Hematopoietic multipotent progenitor cell (in vitro differentiated cells): Measurements from ENCODE around the gene AGAP6. TPM values are rescaled to one million over a fixed set of nuclear protein-coding genes. Genes with fewer than 3 reads are reported as not detected.
"Not testable (repeated sequence)": the region's sequence is repeated elsewhere in the genome, so short reads cannot be mapped to it uniquely, and the experiment has no call there.

Source experiments
- DNase-seq, 3 donors: peaks; one replicate each; pipeline ENCODE4 v3.0.0-alpha.2; 2011 to 2015; ENCODE audit warnings: low read depth in 2 of 3, low spot score in 2 of 3
- small RNA-seq: library from RNA; depleted of rRNA; stranded (forward); fragments of <200 nt; gene quantifications from one replicate; pipeline ENCODE3, GENCODE V24; 2012
- total RNA-seq: library from RNA; depleted of rRNA; stranded (reverse); fragments of >200 nt; gene quantifications from one replicate; pipeline ENCODE4 v1.2.3, GENCODE V29; 2012

AGAP6 gene
- total RNA-seq, 1 donor = 4.6 TPM

- DNase-seq = not testable (repeated sequence)
Observed at GRCh38 chr10:50024716-50025383, 36.6 kb downstream of the AGAP6 start.

- DNase-seq = no peak
Observed at GRCh38 chr10:50025627-50026026, 37.4 kb downstream of the AGAP6 start.

DNA sequence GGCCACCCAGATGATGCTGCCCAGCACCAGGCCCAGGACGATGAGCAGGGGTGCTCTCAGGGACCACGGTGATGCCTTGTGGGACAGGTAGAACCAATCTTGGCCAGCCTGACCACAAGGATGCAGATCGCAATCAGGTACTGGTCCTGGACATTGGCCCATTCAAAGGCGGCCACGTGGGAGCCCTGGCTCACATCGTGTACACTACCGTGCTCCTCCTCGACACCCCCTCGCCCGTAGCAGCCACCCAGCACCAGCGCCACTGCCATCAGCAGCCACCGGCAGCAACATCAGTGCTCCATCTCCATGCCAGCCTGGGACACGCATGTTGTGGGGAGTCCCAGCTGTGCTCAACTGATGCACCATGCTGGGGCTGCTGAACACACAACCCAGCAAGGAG, 39.0 kb downstream of the AGAP6 start:
- DNase-seq = no peak

- no peak for DNase-seq
Observed at GRCh38 chr10:50033481-50033880, 45.3 kb downstream of the AGAP6 start.

DNA sequence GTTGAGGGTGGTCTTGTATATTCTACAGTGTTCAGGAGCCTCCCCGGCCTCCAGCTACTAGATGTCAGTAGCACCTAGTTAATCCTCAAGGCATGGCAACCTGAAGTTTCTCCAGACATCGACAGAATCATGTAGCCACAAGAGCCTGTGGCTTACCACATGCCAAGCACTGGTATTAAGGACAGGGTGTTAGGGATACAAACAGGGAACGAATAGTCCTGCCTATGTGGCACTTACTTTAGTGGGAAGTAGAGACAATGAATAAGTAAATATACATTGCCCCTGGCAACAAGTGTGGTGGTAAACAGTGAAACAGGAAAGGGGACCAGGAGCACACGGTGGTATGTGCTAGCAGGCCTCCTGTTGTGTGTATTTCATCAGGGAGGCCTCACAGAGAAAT, 47.1 kb downstream of the AGAP6 start:
- DNase-seq = peak in 2 of 3 donors; percentile 6 to 23

GRCh38 chr10:50044941-50045664, 56.9 kb downstream of the AGAP6 start:
- DNase-seq = no peak

- not testable (repeated sequence) for DNase-seq
Observed at GRCh38 chr10:50046457-50046856, 58.3 kb downstream of the AGAP6 start.

- not testable (repeated sequence) for DNase-seq
Observed at GRCh38 chr10:50047594-50047993, 59.4 kb downstream of the AGAP6 start.

DNA sequence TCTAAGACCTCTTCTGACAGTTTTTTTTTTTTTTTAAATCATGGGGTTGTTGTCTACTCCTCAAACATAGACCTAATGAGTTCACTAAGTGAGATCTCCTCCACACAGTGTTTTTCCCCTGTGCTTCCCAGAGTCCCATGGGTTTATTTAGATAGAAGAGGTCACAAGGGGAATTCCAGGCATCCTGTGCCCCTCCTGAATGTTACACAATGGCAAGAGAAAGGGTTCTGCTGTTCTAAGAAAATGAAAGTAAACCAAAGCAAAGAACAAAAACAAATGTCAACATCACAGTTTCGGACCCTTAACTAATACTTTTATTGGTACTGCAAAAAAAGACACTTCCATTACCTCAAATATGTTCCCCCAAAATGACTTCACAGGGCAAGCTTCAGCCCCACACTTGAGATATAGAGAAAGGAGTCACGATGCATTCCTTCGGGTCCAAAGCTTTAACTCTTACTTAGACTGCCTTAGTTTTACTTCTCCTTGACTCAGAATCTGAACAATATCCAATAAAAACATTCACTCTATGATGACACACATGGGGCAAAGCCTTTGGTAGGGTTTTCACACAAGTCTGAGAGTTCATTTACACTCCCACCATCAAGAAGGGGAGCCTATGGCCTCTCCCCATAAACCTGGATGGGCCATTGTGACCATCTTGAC, 63.9 kb downstream of the AGAP6 start:
- not testable (repeated sequence) for DNase-seq

DNA sequence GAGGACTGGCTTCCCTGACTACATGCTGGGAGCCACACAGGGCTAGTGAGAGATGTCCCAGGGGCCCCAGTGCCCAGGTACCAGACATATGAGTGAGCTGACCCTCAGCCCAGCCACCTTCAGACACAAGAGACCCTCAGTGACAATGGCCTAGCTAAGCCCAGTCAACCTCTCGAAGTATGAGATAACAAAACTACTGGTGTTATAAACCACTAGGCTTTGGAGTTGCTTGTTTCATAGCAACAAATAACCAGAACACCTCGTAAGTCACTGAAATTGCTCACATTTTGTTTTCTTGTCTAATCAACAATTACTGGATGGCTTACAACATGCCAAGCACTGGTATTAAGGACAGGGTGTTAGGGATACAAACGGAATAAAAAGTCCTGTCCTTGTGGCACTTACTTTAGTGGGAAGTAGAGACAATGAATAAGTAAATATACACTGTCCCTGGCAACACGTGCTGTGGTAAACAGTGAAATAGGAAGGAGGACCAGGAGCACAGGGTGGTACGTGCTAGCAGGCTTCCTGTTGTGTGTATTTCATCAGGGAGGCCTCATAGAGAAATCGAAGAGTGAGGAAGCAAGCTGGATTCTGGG, 64.7 kb downstream of the AGAP6 start:
- DNase-seq = not testable (repeated sequence)

- DNase-seq = not testable (repeated sequence)
Observed at GRCh38 chr10:50055494-50056292, 67.5 kb downstream of the AGAP6 start.

DNA sequence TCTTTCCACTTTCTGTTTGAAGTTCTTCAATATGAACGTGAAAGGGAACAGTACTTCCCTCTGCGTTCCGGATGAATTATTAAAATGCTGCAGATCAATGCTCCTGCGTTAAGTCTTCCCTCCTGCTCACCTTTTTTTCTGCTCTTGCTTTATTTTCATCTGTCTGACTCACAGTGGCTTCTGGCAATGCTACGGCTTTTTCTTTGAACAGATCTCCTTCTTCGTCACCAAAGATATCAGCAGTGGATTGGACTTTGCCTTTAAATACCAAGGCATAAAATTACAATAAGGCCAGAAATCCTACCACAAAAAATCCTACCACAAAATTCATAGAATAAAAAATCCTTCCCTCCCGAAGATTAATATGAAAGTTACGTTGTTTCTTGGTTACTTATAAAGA, 68.4 kb downstream of the AGAP6 start:
- not testable (repeated sequence) for DNase-seq

GRCh38 chr10:50058727-50059126, 70.5 kb downstream of the AGAP6 start:
- not testable (repeated sequence) for DNase-seq

DNA sequence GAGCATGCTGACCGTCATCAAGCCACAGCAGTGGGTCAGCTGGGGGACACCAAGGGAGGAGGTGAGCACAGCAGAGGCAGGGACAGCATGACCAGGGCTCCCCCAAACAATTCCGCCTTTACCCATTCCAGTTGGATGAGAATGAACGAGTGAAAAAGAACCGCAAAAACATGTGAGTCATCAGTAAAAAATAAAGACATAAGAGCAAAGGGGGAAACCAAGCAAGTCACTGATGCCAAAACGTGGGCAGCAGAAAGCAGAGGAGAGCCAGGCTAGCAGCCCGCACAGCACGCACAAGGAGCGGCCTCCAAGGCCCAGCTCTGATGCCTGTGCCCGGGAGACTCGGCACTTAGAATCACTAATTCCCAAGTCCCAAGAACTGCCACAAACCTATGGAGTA, 71.7 kb downstream of the AGAP6 start:
- not testable (repeated sequence) for DNase-seq

Small RNA genes lying within 50 kb of the gene (small RNA-seq; reads per million reads assigned to genes)
- not detected for gene RNA5SP317
- 1.5 reads per million, percentile 54 among the genes with 10 or more reads in this experiment for gene SNORA74C-2

Other genes with a start within 250 kb of the AGAP6 start
- 0.27 TPM for gene OGDHL, start 226.1 kb upstream of the AGAP6 start, total RNA-seq
- gene PARG, start 46.4 kb upstream of the AGAP6 start, total RNA-seq = 19.7 TPM
- gene TIMM23B, start 46.4 kb upstream of the AGAP6 start, total RNA-seq = 12.7 TPM
- 16.4 TPM for gene WASHC2A, start 79.5 kb downstream of the AGAP6 start, total RNA-seq